ENCODE data around the gene CTCFL.

GRCh38 chr20:57499676-57500075, 25.3 kb downstream of the CTCFL start:
- TF ChIP-seq REST (IDR thresholded peaks at IDR 0.05; ENCODE audit: insufficient read depth in 1 of 2, low read depth in 2 of 2, low read length in 2 of 2), result no peak
- no peak for TF ChIP-seq TAF1 (IDR thresholded peaks at IDR 0.05; ENCODE audit: borderline replicate concordance, insufficient read depth, low read length)

Measured in PFSK-1 (cell line).